NCI-H2081 (cell line): ENCODE data around the gene CDH4.

Experiments used
- DNase-seq, 2 experiments: peaks; one replicate each; lab custom pipeline; 2025; lab: John Stamatoyannopoulos, UW

The CDH4 gene

GRCh38 chr20:61736001-61736635, 484.1 kb downstream of the CDH4 start:
- no peak for DNase-seq

GRCh38 chr20:61736751-61737310, 484.8 kb downstream of the CDH4 start:
- no peak for DNase-seq

- DNase-seq, result no peak
These were observed 485.3 kb downstream of the CDH4 start for GRCh38 chr20:61737346-61737745.

- no peak for DNase-seq
These were observed 485.9 kb downstream of the CDH4 start for GRCh38 chr20:61737812-61738443.

- DNase-seq, result no peak
These were observed 486.6 kb downstream of the CDH4 start for GRCh38 chr20:61738601-61739069.

GRCh38 chr20:61739086-61739831, 487.2 kb downstream of the CDH4 start:
- DNase-seq, result no peak

- DNase-seq, result no peak
These were observed 487.7 kb downstream of the CDH4 start for GRCh38 chr20:61739832-61740118.

- no peak for DNase-seq
These were observed 490.2 kb downstream of the CDH4 start for GRCh38 chr20:61742097-61742825.

GRCh38 chr20:61743606-61744005, 491.5 kb downstream of the CDH4 start:
- no peak for DNase-seq

- no peak for DNase-seq
These were observed 492.8 kb downstream of the CDH4 start for GRCh38 chr20:61744691-61745396.

- DNase-seq, result no peak
These were observed 493.5 kb downstream of the CDH4 start for GRCh38 chr20:61745397-61746146.

- no peak for DNase-seq
These were observed 494.1 kb downstream of the CDH4 start for GRCh38 chr20:61746147-61746646.

GRCh38 chr20:61746781-61747180, 494.7 kb downstream of the CDH4 start:
- DNase-seq, result no peak

GRCh38 chr20:61748376-61748775, 496.3 kb downstream of the CDH4 start:
- DNase-seq, result no peak

- no peak for DNase-seq
These were observed 497.5 kb downstream of the CDH4 start for GRCh38 chr20:61749406-61750075.

- no peak for DNase-seq
These were observed 498.0 kb downstream of the CDH4 start for GRCh38 chr20:61750093-61750492.

- DNase-seq, result no peak
These were observed 500.5 kb downstream of the CDH4 start for GRCh38 chr20:61752576-61752975.

- no peak for DNase-seq
These were observed 501.4 kb downstream of the CDH4 start for GRCh38 chr20:61753316-61753942.
